OCI-LY1 (cell line): ENCODE measurements around the gene OR2D2.

Experiments
- H2AFZ ChIP-seq: fragments of 200-600 bp; sonication (generic), shearing (Covaris generic); 2 replicates; pipeline ENCODE4 v1.6.0; 2014; ENCODE audit warnings: antibody characterized with exemption, mild to moderate bottlenecking, low read length
- H3F3A ChIP-seq: fragments of 200-600 bp; sonication (generic), shearing (Covaris generic); 2 replicates; pipeline ENCODE4 v1.6.0; 2014; ENCODE audit warnings: mild to moderate bottlenecking, antibody characterized with exemption, low read length, moderate library complexity; ENCODE audit not compliant: insufficient read depth
- H3K27ac ChIP-seq: fragments of 200-600 bp; sonication (generic); 2 replicates; pipeline ENCODE4 v1.5.1; 2014; ENCODE audit warnings: low read length, mixed run types, mild to moderate bottlenecking, low read depth; ENCODE audit not compliant: poor library complexity, severe bottlenecking
- H3K27me3 ChIP-seq: fragments of 200-600 bp; sonication (generic); 2 replicates; pipeline ENCODE4 v1.6.0; 2014; ENCODE audit warnings: antibody characterized with exemption, mild to moderate bottlenecking, low read length, moderate library complexity; ENCODE audit not compliant: insufficient read depth
- H3K36me3 ChIP-seq: fragments of 200-600 bp; sonication (generic); 2 replicates; pipeline ENCODE4 v1.6.1; 2014; ENCODE audit warnings: mild to moderate bottlenecking, antibody characterized with exemption, low read length, moderate library complexity, mixed read lengths; ENCODE audit not compliant: insufficient read depth
- H3K4me1 ChIP-seq: fragments of 200-600 bp; sonication (generic); 2 replicates; pipeline ENCODE4 v1.5.1; 2014; ENCODE audit warnings: mild to moderate bottlenecking, low read length, moderate library complexity; ENCODE audit not compliant: insufficient read depth, severe bottlenecking
- H3K4me2 ChIP-seq: fragments of 200-600 bp; sonication (generic), shearing (Covaris generic); 2 replicates; pipeline ENCODE4 v1.6.1; 2014; ENCODE audit warnings: low read length
- H3K4me3 ChIP-seq: fragments of 200-600 bp; sonication (generic); 2 replicates; pipeline ENCODE4 v1.5.1; 2014; ENCODE audit warnings: low read length, low read depth, mild to moderate bottlenecking, mixed read lengths; ENCODE audit not compliant: poor library complexity, severe bottlenecking
- H3K79me2 ChIP-seq: fragments of 200-600 bp; shearing (Covaris generic); 2 replicates; pipeline ENCODE4 v1.6.1; 2016; ENCODE audit warnings: mixed run types, low read length, mixed read lengths; ENCODE audit not compliant: insufficient read depth
- H3K9ac ChIP-seq: fragments of 200-600 bp; sonication (generic), shearing (Covaris generic); 2 replicates; pipeline ENCODE4 v1.6.1; 2014; ENCODE audit warnings: mild to moderate bottlenecking, low read length, mixed read lengths
- H3K9me2 ChIP-seq: fragments of 200-600 bp; sonication (generic), shearing (Covaris generic); 2 replicates; pipeline ENCODE4 v1.6.1; 2014; ENCODE audit warnings: low read depth, mild to moderate bottlenecking, low read length, mixed read lengths
- H3K9me3 ChIP-seq: fragments of 200-600 bp; shearing (Covaris generic); 2 replicates; pipeline ENCODE4 v1.6.1; 2014; ENCODE audit warnings: low read length, mixed read lengths
- H4K20me1 ChIP-seq: fragments of 200-600 bp; sonication (generic), shearing (Covaris generic); 2 replicates; pipeline ENCODE4 v1.6.0; 2016; ENCODE audit warnings: mild to moderate bottlenecking, low read length; ENCODE audit not compliant: insufficient read depth
- EZH2 ChIP-seq: fragments of 200-600 bp; sonication (generic), shearing (Covaris generic); IDR thresholded peaks from 2 replicates; pipeline ENCODE4 v1.8.0; 2017; ENCODE audit warnings: borderline replicate concordance, mixed run types, mild to moderate bottlenecking, antibody characterized with exemption, low read length, moderate library complexity, mixed read lengths
- TF ChIP-seq, protein P1 (sequence below): fragments of 200-600 bp; sonication (generic), shearing (Covaris generic); IDR thresholded peaks from 2 replicates; pipeline ENCODE4 v1.5.1; 2017; ENCODE audit warnings: mild to moderate bottlenecking, antibody characterized with exemption, low read length, moderate library complexity, mixed read lengths

The OR2D2 gene

DNA sequence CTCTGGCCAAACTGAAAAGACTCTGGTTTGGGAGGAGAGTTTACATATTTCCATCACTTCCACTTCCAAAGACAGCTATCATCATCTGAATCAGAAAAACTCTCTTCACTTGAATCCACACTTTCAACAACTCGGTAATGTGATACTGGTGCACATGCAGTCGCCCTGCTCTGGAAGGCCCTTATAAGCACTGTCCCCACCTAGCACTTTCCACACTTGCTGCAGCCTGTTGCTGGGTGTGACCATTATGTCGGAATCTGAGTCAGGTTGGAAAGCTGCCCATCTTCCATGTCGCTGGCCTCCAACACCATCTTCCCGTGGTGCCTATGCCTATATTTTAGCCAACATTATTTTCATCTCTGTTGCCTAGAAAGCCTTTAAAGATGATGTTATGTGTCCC lies 47.9 kb downstream of the OR2D2 start:
- H3K4me1 ChIP-seq = no peaks in the 10 kb centered on the region
- no peak overlapping the region for H3K4me3 ChIP-seq
- H3K9me3 ChIP-seq = no peaks in the 10 kb centered on the region
- no peak overlapping the region for H2AFZ ChIP-seq
- H3K4me2 ChIP-seq = no peak overlapping the region
- H3K36me3 ChIP-seq = no peaks in the 10 kb centered on the region
- no peak overlapping the region for H3K27ac ChIP-seq
- no peaks in the 10 kb centered on the region for H3K27me3 ChIP-seq
- H3K9ac ChIP-seq = no peak overlapping the region
- no peaks in the 10 kb centered on the region for H3K79me2 ChIP-seq
- H3K9me2 ChIP-seq = no peaks in the 10 kb centered on the region
- TF ChIP-seq EZH2 = no peak
- TF ChIP-seq, protein P1, sequence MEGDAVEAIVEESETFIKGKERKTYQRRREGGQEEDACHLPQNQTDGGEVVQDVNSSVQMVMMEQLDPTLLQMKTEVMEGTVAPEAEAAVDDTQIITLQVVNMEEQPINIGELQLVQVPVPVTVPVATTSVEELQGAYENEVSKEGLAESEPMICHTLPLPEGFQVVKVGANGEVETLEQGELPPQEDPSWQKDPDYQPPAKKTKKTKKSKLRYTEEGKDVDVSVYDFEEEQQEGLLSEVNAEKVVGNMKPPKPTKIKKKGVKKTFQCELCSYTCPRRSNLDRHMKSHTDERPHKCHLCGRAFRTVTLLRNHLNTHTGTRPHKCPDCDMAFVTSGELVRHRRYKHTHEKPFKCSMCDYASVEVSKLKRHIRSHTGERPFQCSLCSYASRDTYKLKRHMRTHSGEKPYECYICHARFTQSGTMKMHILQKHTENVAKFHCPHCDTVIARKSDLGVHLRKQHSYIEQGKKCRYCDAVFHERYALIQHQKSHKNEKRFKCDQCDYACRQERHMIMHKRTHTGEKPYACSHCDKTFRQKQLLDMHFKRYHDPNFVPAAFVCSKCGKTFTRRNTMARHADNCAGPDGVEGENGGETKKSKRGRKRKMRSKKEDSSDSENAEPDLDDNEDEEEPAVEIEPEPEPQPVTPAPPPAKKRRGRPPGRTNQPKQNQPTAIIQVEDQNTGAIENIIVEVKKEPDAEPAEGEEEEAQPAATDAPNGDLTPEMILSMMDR = no peak
- H4K20me1 ChIP-seq = no peaks in the 10 kb centered on the region
- H3F3A ChIP-seq = no peaks in the 10 kb centered on the region

DNA sequence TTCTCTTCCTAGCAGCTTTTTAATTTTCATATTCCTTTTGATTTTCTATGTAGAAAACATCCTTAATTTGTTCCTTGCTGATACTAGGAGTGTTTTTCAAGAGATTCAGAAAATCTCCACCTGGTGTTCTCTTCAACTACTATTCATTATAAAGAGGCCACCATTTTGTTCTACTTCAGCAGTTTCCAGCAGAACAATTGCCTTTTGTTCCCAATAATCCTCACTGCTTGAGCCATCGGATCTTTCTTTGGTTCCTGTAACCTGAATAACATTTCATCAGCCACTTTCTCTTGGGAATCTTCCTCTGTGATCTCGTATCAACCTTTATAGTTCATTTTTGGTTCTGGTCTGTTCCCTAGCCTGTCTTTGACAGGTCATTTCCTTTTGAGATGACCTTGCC lies 48.6 kb downstream of the OR2D2 start:
- Histone ChIP-seq H3K4me1 (no peaks in the 10 kb centered on the region), H4K20me1 (no peaks in the 10 kb centered on the region), H3K36me3 (no peaks in the 10 kb centered on the region), H3F3A (no peaks in the 10 kb centered on the region), H3K27ac (no peak overlapping the region), H3K4me3 (no peak overlapping the region), H3K79me2 (no peaks in the 10 kb centered on the region), H3K27me3 (no peaks in the 10 kb centered on the region), H2AFZ (no peak overlapping the region), H3K9ac (no peak overlapping the region), H3K9me2 (no peaks in the 10 kb centered on the region), H3K4me2 (no peak overlapping the region), H3K9me3 (no peaks in the 10 kb centered on the region)
- TF ChIP-seq, protein P1 = no peak
- no peak for TF ChIP-seq EZH2

DNA sequence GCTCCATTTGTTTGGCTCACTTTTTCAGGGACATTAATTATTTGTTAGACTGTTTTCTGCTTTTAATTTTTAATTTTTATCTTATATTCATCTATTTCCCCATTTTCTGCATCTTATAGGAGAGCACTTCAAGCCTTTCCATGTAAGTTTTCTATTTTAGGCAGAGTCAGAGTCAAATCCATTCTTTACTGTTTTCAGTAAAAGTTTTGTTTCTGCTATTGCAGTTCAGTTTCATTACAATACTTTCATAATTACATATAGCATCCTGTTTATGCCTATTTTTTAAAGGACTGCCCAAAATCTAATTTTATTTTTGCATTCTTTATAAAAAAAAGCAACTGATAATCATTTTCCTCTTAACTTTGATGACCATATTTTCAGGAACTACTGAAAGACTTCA lies 50.6 kb downstream of the OR2D2 start:
- H2AFZ ChIP-seq = no peak overlapping the region
- no peaks in the 10 kb centered on the region for H3K9me2 ChIP-seq
- no peaks in the 10 kb centered on the region for H3K27me3 ChIP-seq
- no peak overlapping the region for H3K27ac ChIP-seq
- no peaks in the 10 kb centered on the region for H3K4me1 ChIP-seq
- no peaks in the 10 kb centered on the region for H3K9me3 ChIP-seq
- no peak overlapping the region for H3K9ac ChIP-seq
- no peak overlapping the region for H3K4me2 ChIP-seq
- no peaks in the 10 kb centered on the region for H3F3A ChIP-seq
- H3K4me3 ChIP-seq = no peak overlapping the region
- TF ChIP-seq EZH2 = no peak
- TF ChIP-seq, protein P1 = no peak
- no peaks in the 10 kb centered on the region for H3K36me3 ChIP-seq
- H4K20me1 ChIP-seq = no peaks in the 10 kb centered on the region
- no peaks in the 10 kb centered on the region for H3K79me2 ChIP-seq
